HG02870 (cell line): ENCODE measurements around the gene HERC6.
"Not testable (repeated sequence)": the region's sequence is repeated elsewhere in the genome, so short reads cannot be mapped to it uniquely, and the experiment has no call there.

Experiments used
- ATAC-seq: cut with Tn5 transposase; IDR thresholded peaks from one replicate; pipeline ENCODE4 v1.9.1; 2021; ENCODE audit warnings: mild to moderate bottlenecking, moderate library complexity; ENCODE audit not compliant: unreplicated experiment

The HERC6 gene

DNA sequence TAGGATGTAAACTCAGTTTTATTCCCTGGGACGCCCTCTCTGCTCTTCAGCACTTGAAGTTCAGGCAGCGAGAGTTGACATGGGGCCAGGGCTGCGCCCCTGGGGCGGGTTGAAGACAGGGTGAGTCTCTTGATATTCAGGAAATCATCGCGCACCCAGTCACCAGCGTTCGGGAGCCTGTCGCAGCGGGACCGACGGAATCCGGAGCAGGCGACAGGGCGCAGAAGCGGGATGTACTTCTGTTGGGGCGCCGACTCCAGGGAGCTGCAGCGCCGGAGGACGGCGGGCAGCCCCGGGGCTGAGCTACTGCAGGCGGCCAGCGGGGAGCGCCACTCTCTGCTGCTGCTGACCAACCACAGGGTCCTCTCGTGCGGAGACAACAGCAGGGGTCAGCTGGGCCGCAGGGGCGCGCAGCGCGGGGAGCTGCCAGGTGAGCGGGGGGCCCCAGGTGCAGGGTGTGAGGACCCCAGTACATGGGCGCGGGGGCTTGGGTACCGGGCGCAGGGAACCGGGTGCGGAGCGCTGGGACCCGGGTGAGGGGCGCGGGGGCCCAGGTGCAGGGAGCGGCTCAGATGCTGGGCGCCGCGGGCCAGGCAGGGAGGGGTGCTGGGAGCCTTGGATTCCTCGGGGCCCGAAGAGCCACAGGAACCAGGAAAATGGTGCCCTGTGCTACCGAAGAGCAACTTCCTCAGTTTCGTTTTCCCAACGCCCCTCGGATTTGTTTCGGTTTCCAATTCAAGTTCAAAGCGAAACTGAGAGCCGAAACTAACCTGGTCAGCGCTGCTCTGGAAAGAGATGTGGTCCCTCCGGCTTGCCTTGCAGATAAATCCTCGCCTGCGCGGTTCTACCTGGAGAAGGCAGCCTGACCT lies at the start of gene HERC6:
Gene HERC6, plus strand, starts transcription at position 162 of the 869 bp plus-strand sequence. Its CDS starts 70 bp downstream, at position 232.
- peak; percentile 75 for ATAC-seq

DNA sequence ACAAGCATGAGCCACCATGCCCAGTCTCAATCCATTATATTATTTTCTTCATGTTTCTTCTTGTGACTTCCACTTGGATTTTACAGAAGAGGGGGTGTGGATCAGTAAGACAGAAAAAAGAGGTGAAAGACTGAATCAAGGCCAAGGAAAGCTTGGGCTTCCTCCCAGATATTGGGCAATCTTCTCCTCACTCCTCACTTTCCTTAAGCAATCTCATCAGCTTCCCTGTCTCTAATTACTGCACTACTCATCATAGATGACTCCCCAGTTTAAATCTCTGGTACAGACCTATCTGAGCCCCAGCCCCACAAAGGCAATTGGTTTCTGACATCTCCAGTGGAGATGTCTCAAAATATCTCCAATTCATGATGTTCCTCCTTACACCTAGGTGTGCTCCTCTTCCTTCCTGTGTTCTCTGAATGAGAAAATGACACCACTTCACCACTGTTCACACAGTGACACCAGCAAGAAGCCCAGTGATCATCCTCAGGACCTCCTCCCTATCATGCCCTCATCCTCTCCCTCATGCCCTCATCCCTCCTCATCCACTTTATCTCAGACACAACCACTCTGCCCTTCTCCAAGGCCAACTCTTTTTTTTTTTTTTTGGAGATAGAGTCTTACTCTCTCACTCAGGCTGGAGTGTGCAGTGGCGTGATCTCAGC lies 44.8 kb upstream of the HERC6 start:
- ATAC-seq = no peak

- no peak for ATAC-seq
These were observed 43.5 kb upstream of the HERC6 start for GRCh38 chr4:88335092-88335665.

- ATAC-seq = peak; percentile 69
These were observed 37.1 kb upstream of the HERC6 start for GRCh38 chr4:88341227-88342192.

DNA sequence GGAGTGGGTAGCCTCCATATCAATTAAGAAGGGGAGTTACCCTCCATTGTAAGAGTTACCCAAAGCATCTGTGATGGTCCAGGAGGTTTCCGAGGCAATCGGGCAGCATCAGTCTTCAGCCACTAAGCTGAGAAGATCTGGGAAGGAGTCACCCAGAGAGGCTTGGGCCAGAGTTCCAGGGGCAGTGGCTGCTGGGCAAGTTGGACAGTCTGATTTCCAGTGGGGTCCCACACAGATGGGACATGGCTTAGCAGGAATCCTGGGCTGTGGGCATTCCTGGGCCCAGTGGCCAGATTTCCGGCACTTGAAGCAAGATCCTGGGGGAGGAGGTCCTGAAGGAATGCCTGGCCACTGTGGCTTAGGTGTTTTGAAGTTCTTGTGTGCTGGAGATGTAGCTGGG lies 31.8 kb upstream of the HERC6 start:
- ATAC-seq = not testable (repeated sequence)

DNA sequence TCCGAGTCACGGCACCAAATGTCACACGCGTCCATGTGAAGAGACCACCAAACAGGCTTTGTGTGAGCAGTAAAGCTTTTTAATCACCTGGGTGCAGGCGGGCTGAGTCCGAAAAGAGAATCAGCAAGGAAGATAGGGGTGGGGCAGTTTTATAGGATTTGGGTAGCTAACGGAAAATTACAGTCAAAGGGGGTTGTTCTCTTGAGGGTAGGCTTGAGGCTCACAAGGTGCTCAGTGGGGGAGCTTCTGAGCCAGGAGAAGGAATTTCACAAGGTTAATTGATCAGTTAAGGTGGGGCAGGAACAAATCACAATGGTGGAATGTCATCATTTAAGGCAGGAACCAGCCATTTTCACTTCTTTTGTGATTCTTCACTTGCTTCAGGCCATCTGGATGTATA lies 29.9 kb upstream of the HERC6 start:
- ATAC-seq = not testable (repeated sequence)

- no peak for ATAC-seq
These were observed 27.9 kb upstream of the HERC6 start for GRCh38 chr4:88350786-88351185.

- no peak for ATAC-seq
These were observed 26.5 kb upstream of the HERC6 start for GRCh38 chr4:88352062-88352740.

DNA sequence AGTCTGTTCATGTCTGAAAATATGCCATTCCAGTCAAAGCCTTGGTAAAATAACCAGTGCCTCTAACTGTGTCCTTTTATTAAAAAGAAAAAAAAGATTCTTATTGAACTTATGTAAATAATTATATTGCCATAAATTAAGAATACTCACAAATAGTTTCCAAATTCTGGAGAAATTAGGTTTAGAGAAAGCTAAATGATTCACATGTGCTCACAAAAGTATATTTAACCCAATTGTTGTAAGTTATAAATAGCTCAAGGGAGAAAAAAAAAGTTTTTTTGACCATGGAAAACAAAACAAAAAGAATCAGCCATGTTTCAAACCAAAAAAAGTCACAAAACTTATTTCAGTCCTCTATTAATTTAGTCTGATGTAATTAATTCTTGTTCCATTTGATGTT lies 25.3 kb upstream of the HERC6 start:
- ATAC-seq = no peak

DNA sequence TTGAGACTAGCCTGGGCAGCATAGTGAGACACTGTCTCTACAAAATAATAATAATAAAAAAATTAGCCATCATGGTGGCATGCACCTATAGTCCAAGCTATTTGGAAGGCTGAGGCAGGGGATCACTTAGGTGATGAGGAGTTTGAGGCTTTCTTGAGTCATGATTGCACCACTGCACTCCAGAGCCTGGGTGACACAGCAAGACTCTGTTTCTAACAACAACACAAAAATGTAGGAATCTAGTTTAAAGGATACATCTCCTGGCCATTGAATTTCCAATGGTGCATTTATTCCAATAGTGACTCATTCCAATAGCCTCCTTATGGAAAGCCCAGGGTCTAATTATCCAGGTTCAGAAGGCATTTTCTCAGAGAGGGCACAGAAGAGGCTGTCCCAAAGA lies 21.9 kb upstream of the HERC6 start:
- no peak for ATAC-seq

GRCh38 chr4:88357262-88357661 lies 21.4 kb upstream of the HERC6 start:
- ATAC-seq = no peak

DNA sequence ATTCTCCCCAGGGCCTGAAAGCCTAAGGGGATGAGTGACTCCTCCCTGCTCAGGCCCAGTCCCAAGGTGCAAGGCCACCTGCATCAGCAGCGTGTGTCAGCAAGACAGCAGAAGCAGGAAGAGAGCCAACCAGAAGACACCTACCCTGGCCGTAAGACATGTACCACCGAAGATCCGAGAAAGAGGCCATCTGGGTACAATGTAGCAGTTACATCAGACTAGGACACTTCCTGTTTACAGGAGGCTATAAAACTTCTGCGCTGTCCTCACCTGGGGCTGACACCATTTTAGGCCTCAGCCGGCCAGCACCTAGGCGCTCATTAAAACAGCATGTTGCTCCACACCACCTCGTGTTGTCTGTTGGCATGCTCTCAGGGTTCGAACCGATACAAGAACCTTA lies 19.1 kb upstream of the HERC6 start:
- ATAC-seq = no peak

DNA sequence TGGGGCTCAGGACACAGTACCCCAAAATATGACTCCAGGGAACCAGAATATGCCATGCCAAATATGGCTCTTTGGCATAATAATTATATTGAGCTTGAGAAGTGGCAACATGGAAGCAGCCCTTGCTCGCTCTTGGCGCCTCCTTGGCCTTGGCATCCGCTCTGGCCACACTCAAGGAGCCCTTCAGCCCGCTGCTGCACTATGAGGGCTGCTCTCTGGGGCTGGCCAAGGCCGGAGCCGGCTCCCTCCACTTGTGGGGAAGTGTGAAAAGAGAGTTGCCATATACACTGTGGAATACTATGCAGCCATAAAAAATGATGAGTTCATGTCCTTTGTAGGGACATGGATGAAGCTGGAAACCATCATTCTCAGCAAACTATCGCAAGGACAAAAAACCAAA lies 18.4 kb upstream of the HERC6 start:
- ATAC-seq = no peak

GRCh38 chr4:88360791-88361190 lies 17.9 kb upstream of the HERC6 start:
- no peak for ATAC-seq

DNA sequence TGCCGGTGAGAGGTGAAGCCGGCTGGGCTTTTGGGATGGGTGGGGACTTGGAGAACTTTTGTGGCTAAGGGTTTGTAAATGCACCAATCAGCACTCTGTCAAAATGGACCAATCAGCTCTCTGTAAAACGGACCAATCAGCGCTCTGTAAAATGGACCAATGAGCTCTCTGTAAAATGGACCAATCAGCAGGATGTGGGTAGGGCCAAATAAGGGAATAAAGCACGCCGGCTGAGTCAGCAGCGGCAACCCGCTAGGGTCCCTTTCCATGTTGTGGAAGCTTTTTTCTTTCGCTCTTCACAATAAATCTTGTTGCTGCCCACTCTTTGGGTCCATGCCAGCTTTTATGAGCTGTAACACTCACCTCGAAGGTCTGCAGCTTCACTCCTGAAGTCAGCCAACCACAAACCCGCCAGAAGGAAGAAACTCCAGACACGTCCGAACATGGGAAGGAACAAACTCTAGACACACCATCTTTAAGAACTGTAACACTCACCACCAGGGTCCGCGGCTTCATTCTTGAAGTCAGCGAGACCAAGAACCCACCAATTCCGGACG lies 17.4 kb upstream of the HERC6 start:
- not testable (repeated sequence) for ATAC-seq

- no peak for ATAC-seq
These were observed 12.2 kb upstream of the HERC6 start for GRCh38 chr4:88366460-88366859.

- ATAC-seq = no peak
These were observed 10.8 kb upstream of the HERC6 start for GRCh38 chr4:88367826-88368225.

DNA sequence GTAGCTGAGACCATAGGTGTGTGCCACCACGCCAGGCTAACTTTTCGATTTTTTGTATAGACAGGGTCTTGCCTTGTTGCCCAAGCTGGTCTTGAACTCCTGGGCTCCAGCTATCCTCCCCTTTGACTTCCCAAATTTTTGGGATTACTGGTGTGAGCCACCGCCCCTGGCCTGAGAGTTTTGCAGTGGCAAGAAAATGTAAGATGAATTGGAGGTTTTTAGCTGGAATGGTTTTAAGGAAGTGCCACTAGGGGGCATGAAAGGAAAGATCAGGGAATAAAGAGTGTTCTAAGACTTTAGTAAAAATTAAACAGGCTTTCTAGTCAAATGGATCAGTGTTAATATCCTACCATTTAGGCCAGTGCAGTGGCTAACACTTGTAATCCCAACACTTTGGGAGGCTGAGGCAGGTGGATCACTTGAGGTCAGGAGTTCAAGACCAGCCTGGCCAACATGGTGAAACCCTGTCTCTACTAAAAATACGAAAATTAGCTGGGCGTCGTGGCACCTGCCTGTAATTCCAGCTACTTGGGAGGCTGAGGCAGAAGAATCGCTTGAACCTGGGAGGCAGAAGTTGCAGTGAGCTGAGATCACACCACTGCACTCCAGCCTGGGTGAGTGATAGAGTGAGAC lies 9.4 kb upstream of the HERC6 start:
- not testable (repeated sequence) for ATAC-seq

DNA sequence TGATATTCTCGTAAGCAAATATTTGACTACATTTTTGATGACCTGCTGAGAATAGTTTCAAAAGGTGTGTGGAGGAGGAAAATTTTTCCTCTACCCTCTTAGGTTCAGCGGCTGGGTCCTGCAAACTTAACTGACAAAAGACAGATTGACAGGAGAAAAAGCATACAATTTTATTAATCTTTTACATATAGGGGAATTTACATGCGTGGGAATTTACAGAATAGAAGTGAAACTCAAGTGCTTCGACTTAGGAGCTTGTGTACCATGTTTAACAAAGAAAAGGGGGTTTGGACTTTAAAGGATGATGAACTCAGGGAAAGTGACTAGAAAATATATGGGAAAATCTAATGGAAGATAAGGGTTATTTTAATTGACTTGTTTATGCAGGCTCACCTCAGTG lies 2.5 kb downstream of the HERC6 start:
- ATAC-seq = no peak
